ENCODE measurements around the gene KCNK10. TPM values are rescaled to one million over a fixed set of nuclear protein-coding genes. Genes with fewer than 3 reads are reported as not detected.

Gene KCNK10
- total and polyA plus RNA-seq, 10 donors: 0.03 to 0.13 (median 0.08) TPM; not detected in 6

GRCh38 chr14:88241810-88242209, 81.3 kb downstream of the KCNK10 start:
- no peaks in the 10 kb centered on the region for H3K36me3 ChIP-seq
- H3K4me3 ChIP-seq: no peak overlapping the region
- no peak for TF ChIP-seq POLR2A (IDR thresholded peaks at IDR 0.05)
- TF ChIP-seq POLR2AphosphoS5 (IDR thresholded peaks at IDR 0.05): no peak
- TF ChIP-seq CTCF (IDR thresholded peaks at IDR 0.05 in 8 of 11, conservative IDR thresholded peaks at IDR 0.05 in 3 of 11): no peak
- peaks cover 0 to 17% (median 0%) of the 10 kb centered on the region in 7 donors for H3K27me3 ChIP-seq (replicated peaks in 1 of 7)
- H3K27ac ChIP-seq: no peak overlapping the region
- no peaks in the 10 kb centered on the region for H3K4me1 ChIP-seq
- H3K9me3 ChIP-seq: no peaks in the 10 kb centered on the region
- intact Hi-C loops (cut with DNase I; ENCODE audit: low total_unique reads): no loop called here
- no peak for DNase-seq
- WGBS, 5 donors: 84 to 93% (median 87%) methylated on average over 9 of the region's 9 CpGs

- Histone ChIP-seq H3K4me1 (no peaks in the 10 kb centered on the region), H3K36me3 (no peaks in the 10 kb centered on the region), H3K27ac (no peak overlapping the region), H3K4me3 (no peak overlapping the region), H3K27me3 (replicated peaks in 1 of 7) (peaks cover 0 to 5% (median 0%) of the 10 kb centered on the region in 7 donors), H3K9me3 (peaks cover 0 to 9% (median 0%) of the 10 kb centered on the region in 8 donors)
- TF ChIP-seq CTCF (IDR thresholded peaks at IDR 0.05 in 8 of 11, conservative IDR thresholded peaks at IDR 0.05 in 3 of 11) (no peak), POLR2A (IDR thresholded peaks at IDR 0.05) (no peak), POLR2AphosphoS5 (IDR thresholded peaks at IDR 0.05) (no peak)
- DNase-seq: no peak
- 23 to 37% (median 31%) methylated on average over 4 of the region's 4 CpGs for WGBS, 5 donors
- intact Hi-C loops (cut with DNase I; ENCODE audit: low total_unique reads): no loop called here
Measured at GRCh38 chr14:88234442-88234841, 88.6 kb downstream of the KCNK10 start.

GRCh38 chr14:88233915-88234314, 89.2 kb downstream of the KCNK10 start:
- no peak for DNase-seq
- TF ChIP-seq POLR2AphosphoS5 (IDR thresholded peaks at IDR 0.05): no peak
- no peak for TF ChIP-seq CTCF (IDR thresholded peaks at IDR 0.05 in 8 of 11, conservative IDR thresholded peaks at IDR 0.05 in 3 of 11)
- TF ChIP-seq POLR2A (IDR thresholded peaks at IDR 0.05): no peak
- WGBS, 5 donors: 56 to 77% (median 69%) methylated on average over 5 of the region's 5 CpGs
- no peak overlapping the region for H3K4me3 ChIP-seq
- intact Hi-C loops (cut with DNase I; ENCODE audit: low total_unique reads): no loop called here
- peaks cover 0 to 5% (median 0%) of the 10 kb centered on the region in 7 donors for H3K27me3 ChIP-seq (replicated peaks in 1 of 7)
- peaks cover 0 to 9% (median 0%) of the 10 kb centered on the region in 8 donors for H3K9me3 ChIP-seq
- H3K4me1 ChIP-seq: no peaks in the 10 kb centered on the region
- no peak overlapping the region for H3K27ac ChIP-seq
- no peaks in the 10 kb centered on the region for H3K36me3 ChIP-seq

- Histone ChIP-seq H3K36me3 (no peaks in the 10 kb centered on the region), H3K4me3 (no peak overlapping the region), H3K27ac (no peak overlapping the region), H3K9me3 (peaks cover 0 to 9% (median 0%) of the 10 kb centered on the region in 8 donors), H3K4me1 (no peaks in the 10 kb centered on the region), H3K27me3 (replicated peaks in 1 of 7) (peaks cover 0 to 5% (median 0%) of the 10 kb centered on the region in 7 donors)
- WGBS, 5 donors: 76 to 93% (median 81%) methylated on average over 3 of the region's 3 CpGs
- no peak for DNase-seq
- TF ChIP-seq POLR2A (IDR thresholded peaks at IDR 0.05): no peak
- TF ChIP-seq CTCF (IDR thresholded peaks at IDR 0.05 in 8 of 11, conservative IDR thresholded peaks at IDR 0.05 in 3 of 11): no peak
- no peak for TF ChIP-seq POLR2AphosphoS5 (IDR thresholded peaks at IDR 0.05)
- intact Hi-C loops (cut with DNase I; ENCODE audit: low total_unique reads): no loop called here
Measured at GRCh38 chr14:88232771-88233170, 90.3 kb downstream of the KCNK10 start.
